ENCODE results near the gene MAP2.

Gene MAP2

DNA sequence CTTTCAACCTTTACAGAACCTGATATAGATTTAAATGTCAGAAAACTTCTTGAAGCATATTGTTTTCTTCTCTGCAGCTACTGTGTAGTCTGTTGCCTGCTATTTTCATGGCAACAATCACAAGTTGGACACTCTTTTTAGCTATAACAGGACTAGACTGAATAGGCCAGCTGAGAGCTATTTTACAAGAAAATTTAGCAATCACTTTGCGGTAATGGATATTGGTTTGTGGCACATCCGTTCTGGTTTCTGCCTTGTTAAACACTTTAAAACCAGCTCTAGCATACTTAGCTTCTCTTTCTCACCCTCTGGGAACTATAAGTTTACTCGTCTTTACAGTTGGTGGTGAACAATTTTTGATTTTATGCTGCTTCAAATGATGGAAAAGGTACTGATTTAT, 125.7 kb downstream of the MAP2 start:
- TF ChIP-seq, protein P1, sequence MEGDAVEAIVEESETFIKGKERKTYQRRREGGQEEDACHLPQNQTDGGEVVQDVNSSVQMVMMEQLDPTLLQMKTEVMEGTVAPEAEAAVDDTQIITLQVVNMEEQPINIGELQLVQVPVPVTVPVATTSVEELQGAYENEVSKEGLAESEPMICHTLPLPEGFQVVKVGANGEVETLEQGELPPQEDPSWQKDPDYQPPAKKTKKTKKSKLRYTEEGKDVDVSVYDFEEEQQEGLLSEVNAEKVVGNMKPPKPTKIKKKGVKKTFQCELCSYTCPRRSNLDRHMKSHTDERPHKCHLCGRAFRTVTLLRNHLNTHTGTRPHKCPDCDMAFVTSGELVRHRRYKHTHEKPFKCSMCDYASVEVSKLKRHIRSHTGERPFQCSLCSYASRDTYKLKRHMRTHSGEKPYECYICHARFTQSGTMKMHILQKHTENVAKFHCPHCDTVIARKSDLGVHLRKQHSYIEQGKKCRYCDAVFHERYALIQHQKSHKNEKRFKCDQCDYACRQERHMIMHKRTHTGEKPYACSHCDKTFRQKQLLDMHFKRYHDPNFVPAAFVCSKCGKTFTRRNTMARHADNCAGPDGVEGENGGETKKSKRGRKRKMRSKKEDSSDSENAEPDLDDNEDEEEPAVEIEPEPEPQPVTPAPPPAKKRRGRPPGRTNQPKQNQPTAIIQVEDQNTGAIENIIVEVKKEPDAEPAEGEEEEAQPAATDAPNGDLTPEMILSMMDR (IDR thresholded peaks at IDR 0.05; ENCODE audit: low read depth, low read length): no peak
- in situ Hi-C loops (cut with HindIII; ENCODE audit: low sequenced_read_pairs): no loop called here
- DNase-seq (ENCODE audit: low read depth, low spot score): no peak
- no peak overlapping the region for H3K4me3 ChIP-seq (ENCODE audit: low read depth, low read length)

DNA sequence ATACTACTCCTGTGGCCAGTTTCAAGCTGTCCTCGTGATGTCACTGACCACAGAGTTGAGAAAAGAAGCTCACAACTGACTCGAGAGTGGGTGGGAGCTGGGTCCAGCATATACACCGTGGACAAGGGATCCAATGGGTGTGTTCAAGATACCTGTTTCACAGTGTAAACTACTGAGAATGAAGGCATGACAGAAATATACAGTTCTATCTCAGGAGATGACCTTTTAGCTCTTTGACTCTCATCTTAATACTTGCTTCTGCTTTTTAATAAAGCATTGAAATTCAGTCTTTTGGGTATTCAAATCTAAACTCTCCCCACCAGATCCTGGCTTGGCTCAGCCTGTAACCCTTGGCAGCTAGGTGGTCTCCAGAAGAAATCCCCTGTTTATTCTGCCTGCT, 130.1 kb downstream of the MAP2 start:
- TF ChIP-seq, protein P1 (IDR thresholded peaks at IDR 0.05; ENCODE audit: low read depth, low read length): no peak
- in situ Hi-C loops (cut with HindIII; ENCODE audit: low sequenced_read_pairs): no loop called here
- no peak overlapping the region for H3K4me3 ChIP-seq (ENCODE audit: low read depth, low read length)
- no peak for DNase-seq (ENCODE audit: low read depth, low spot score)

DNA sequence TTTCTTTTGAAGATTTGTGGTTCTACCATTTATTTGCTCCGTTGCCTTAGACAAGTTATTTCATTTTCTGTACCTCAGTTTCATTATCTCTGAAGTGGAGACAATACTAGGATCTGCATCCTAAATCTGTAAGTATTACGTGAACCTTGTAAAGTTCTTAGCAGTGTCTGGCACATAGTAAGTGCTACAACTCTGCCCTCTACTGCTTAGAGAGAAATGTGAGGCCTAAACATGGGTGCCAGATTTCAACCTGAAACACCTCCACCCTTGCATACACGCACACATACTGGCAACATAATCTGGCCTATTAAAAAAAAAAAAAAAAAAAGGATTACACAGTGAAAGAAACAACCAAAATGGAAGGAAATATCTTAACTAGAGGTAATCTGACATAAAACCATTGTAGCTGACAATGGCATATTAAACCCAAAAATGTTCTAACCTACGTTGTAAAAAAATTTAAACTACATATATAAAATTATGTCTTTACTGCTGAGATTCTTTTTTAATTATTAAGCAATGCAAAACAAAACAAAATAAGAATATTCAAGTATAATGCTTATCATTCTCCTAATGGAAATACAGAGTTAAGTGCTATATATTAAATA, 132.6 kb downstream of the MAP2 start:
- no peak overlapping the region for H3K4me3 ChIP-seq (ENCODE audit: low read depth, low read length)
- DNase-seq (ENCODE audit: low read depth, low spot score): peak; percentile 61
- TF ChIP-seq, protein P1 (IDR thresholded peaks at IDR 0.05; ENCODE audit: low read depth, low read length): peak; percentile 62
- in situ Hi-C loops (cut with HindIII; ENCODE audit: low sequenced_read_pairs): no loop called here

DNA sequence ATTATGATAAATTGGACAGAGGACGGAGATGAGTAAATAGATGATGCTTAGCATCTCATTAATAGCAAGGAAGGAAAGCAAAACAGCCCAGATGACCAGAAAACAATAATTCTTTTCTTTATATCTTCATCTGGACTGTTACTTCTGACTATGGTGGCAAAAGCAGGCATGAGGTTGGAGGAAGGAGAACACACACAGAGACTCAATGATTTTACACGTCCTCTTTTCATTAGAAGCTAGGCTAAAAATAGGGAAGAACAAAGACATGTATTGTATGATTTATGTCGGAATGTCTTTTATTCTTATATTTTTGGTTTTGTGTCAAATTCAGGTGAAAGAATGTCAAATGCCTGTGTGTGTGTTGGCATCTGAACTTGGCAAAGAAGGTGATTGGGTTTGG, 137.1 kb downstream of the MAP2 start:
- in situ Hi-C loops (cut with HindIII; ENCODE audit: low sequenced_read_pairs): no loop called here
- H3K4me3 ChIP-seq (ENCODE audit: low read depth, low read length): no peak overlapping the region
- no peak for DNase-seq (ENCODE audit: low read depth, low spot score)
- TF ChIP-seq, protein P1 (IDR thresholded peaks at IDR 0.05; ENCODE audit: low read depth, low read length): no peak

DNA sequence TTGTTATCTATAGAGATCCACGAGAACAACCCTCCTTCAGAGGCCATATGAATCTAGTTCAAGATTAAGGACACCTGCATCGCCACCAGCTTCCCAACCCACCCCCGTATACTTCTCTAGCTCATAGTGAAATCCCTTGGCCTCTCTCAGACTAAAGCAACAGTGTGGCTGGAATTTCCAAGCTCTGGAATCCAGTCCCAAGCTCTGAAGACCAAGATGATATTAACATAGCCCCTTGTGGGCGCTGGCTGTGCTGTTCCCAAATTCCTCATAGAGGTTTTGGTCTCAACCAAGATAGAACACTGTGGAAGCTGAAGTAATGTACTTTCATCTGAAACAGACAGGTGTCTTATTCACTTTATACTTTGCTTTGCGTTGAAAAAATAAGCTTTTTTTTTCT, 139.6 kb downstream of the MAP2 start:
- H3K4me3 ChIP-seq (ENCODE audit: low read depth, low read length): no peak overlapping the region
- TF ChIP-seq, protein P1 (IDR thresholded peaks at IDR 0.05; ENCODE audit: low read depth, low read length): no peak
- no peak for DNase-seq (ENCODE audit: low read depth, low spot score)
- in situ Hi-C loops (cut with HindIII; ENCODE audit: low sequenced_read_pairs): no loop called here

DNA sequence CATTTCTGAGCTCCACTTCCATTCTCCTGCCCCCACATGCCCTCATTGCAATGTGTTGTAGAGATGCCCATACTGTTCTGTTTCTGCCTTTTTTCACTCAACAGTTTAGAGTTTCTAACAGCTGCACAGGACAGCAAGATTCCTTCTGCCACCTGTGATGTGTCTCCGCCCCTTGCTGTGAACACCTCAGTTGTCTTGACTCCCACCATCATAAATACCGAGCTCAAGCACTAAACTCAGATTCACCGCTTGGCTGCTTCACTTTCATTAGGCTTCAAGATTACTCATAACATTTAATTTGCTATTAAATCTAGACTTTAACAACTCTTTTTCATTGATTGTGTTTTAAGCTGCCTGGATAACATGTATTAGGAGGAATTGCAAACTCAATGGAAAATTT, 141.0 kb downstream of the MAP2 start:
- TF ChIP-seq, protein P1 (IDR thresholded peaks at IDR 0.05; ENCODE audit: low read depth, low read length): no peak
- H3K4me3 ChIP-seq (ENCODE audit: low read depth, low read length): no peak overlapping the region
- no peak for DNase-seq (ENCODE audit: low read depth, low spot score)
- in situ Hi-C loops (cut with HindIII; ENCODE audit: low sequenced_read_pairs): no loop called here

Data from astrocyte of the spinal cord (primary cell).